Posterior cingulate gyrus (tissue), 11 donors: ENCODE measurements around the gene PPP1R9B.

Experiments used
- DNase-seq, 10 donors: peaks; one replicate each; pipeline versions ENCODE4 v3.0.0 to v3.0.0-alpha.2; 2020 to 2021; ENCODE audit warnings: mixed read lengths in 3 of 10
- intact Hi-C: fragments of 100-400 bp; cut with DNase I; formaldehyde crosslinking; loops from one replicate; pipeline ENCODE4 v1.15.1; 2023

PPP1R9B gene

DNA sequence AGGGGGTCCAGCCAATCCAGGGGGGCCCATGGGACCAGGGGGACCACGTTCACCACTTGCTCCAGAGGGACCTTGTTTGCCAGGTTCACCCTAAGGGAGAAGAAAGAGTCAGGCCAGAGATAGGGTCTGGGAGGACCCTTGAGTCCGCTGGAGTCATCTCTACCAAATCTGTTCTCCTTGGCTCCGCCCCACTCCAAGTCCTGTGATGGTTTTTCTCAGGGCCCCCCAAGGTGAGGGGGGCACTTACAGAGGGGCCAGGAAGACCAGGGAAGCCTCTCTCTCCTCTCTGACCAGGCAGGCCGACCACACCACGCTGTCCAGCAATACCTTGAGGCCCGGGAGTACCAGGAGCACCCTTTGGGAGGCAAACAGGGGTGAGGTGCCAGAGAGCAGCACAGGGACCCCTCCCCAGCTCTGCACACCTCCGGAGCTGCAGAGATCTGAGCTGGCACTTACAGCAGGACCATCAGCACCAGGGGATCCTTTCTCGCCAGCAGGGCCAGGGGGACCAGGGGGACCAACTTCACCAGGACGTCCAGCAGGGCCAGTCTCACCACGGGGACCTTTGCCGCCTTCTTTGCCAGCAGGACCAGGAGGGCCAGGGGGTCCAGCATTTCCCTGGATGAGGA, 38.6 kb upstream of the PPP1R9B start:
- intact Hi-C loops, result no loop called here
- no peak for DNase-seq

DNA sequence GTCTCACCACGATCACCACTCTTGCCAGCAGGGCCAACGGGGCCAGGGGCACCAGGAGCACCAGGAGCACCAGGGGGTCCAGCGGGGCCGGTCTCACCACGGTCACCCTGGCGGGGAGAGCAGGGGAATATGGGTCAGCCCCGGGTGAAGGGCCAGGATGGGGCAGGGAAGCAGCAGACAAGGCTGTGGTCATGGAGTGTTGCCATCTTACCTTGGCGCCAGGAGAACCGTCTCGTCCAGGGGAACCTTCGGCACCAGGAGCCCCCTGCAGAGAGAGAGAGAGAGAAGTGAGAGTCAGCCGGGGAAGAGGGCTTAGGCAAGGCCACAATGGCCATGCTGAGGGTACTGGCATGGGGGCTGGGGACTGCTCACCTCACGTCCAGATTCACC, 38.0 kb upstream of the PPP1R9B start:
- intact Hi-C loops, result no loop called here
- DNase-seq, result no peak

DNA sequence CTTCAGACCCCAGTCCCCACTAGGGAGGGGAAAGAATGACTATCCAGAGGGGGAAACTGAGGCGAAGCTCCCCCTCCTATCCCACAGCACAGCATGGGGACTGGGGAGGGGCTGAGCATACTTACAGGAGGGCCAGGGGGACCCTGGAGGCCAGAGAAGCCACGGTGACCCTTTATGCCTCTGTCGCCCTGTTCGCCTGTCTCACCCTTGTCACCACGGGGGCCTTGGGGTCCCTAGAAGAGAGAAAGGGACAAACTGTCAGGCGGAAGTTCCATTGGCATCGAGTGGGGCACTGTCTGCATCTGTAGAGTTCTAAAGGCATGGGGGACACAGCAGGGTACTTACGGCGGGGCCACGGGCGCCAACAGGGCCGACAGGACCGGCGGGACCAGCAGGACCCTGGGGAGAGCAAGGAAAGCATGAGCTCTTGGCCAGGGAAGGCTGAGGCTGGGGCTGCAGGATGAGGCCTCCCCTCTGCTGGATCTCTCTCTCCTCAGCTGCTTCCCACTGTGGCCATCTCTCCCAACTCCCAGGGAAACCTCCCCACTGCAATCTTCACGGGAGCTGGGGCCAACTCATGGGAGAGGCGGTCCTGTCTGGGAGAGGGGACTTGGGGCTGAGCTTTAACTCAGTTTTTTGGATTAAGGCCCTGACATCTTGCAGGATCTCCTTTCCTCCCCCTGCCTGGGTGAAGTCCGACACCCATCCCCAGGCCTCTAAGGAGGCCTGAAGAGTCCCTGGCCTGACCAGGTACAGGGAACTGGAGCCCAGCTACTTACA, 37.5 kb upstream of the PPP1R9B start:
- DNase-seq, result no peak
- intact Hi-C loops, result no loop called here

GRCh38 chr17:50187394-50187725, 36.9 kb upstream of the PPP1R9B start:
- intact Hi-C loops, result no loop called here
- no peak for DNase-seq

GRCh38 chr17:50186661-50187393, 36.4 kb upstream of the PPP1R9B start:
- peak in 1 of 10 donors; percentile 66 for DNase-seq
- intact Hi-C loops, result no loop called here

DNA sequence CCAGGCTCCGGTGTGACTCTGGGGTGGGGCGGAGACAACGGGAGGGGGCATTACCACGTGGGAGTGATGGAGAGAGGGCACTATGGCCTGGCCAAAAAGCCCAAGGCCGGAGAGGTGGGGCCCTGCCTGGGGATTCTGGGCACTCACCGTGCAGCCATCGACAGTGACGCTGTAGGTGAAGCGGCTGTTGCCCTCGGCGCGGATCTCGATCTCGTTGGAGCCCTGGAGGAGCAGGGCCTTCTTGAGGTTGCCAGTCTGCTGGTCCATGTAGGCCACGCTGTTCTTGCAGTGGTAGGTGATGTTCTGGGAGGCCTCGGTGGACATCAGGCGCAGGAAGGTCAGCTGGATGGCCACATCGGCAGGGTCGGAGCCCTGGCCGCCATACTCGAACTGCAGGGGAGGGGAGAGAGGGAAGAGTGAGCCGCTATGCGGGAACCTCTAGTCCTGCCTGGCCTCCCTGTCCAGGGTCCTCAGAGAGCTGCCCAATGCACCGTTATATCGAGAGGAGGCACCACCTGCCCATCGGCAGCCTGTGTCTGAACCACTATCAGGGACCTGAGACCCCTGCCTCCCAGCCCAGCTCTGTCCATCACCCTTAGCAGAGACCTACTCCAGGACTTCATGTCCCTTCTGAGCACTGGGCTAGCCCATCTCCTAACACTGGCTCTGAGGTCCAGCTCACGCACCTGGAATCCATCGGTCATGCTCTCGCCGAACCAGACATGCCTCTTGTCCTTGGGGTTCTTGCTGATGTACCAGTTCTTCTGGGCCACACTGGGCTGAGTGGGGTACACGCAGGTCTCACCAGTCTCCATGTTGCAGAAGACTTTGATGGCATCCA, 35.4 kb upstream of the PPP1R9B start:
- intact Hi-C loops, result no loop called here
- DNase-seq, result no peak

- intact Hi-C loops, result no loop called here
- peak in 5 of 10 donors; percentile 28 to 83 (median 53) for DNase-seq
These were observed 34.3 kb upstream of the PPP1R9B start for GRCh38 chr17:50184611-50185398.

GRCh38 chr17:50184064-50184463, 33.6 kb upstream of the PPP1R9B start:
- peak in 1 of 10 donors; percentile 59 for DNase-seq
- intact Hi-C loops, result no loop called here

DNA sequence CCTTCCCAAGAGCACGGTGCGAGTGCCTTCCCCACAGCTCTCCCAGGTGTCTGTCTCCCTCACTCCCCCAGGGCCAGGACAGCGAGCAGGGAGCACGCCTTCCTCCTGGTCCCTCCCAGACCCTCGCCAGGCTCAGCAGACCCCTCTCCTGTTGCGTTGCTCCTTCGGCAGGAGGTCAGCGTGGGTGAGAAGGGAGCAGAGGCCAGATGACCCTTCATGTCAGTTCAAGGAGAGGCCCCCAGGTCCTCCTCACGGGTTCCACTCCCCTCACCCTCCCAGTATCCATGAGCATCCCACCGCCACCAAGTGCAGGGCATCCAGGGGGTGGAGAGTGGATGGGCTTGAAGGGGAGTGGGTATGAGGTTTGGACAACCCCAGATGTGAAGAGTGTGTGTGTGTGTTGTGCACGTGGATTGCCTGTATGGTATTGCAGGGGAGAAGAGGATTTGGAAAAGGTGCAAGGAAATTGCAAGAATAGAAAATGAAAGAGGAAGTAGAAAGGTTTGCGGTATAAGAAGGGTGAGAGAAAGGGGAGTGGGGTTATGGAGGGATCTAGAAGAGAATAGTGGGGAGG, 33.0 kb upstream of the PPP1R9B start:
- DNase-seq, result peak in 1 of 10 donors; percentile 66
- intact Hi-C loops, result no loop called here

DNA sequence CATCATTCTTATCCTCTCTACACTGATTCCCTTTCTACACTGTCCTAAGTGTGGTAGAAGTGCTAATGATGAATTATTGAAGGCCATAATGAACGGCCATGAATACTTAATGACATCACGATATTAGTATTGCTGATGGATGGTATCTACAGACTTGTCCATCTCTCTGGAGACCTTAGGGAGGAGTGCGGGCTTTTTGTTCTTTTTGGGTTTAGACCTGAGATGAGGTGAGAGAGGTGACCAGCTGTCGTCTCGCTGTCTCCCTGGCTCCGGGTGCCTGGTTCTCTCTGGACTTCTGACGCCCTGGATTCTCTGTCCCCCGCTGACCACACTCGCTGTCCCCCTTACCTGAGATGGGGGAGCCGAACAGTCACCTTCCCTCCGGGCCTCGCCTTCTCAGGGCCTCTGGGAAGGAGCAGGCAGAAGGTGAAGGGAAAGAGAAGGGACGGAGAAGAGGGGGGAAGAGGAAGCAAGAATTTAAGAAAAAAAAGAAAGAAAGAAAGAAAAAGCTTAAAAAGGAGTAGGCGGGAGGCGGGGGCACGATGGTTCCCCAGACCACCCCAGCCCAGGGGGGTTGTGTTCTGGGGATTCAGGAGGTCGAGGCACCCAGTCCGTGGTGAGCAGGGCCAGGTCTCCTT, 32.4 kb upstream of the PPP1R9B start:
- intact Hi-C loops, result no loop called here
- DNase-seq, result peak in 1 of 10 donors; percentile 59

- intact Hi-C loops, result no loop called here
- DNase-seq, result peak in 2 of 10 donors; percentile 54 to 72
These were observed 31.4 kb upstream of the PPP1R9B start for GRCh38 chr17:50181591-50182560.

GRCh38 chr17:50181144-50181543, 30.7 kb upstream of the PPP1R9B start:
- intact Hi-C loops, result no loop called here
- peak in 8 of 10 donors; percentile 48 to 95 (median 82) for DNase-seq

- peak in 2 of 10 donors; percentile 73 to 77 for DNase-seq
- intact Hi-C loops, result no loop called here
These were observed 30.1 kb upstream of the PPP1R9B start for GRCh38 chr17:50180620-50181019.

- intact Hi-C loops, result no loop called here
- peak in 2 of 10 donors; percentile 29 to 55 for DNase-seq
These were observed 29.6 kb upstream of the PPP1R9B start for GRCh38 chr17:50180111-50180510.

- intact Hi-C loops, result no loop called here
- peak in 5 of 10 donors; percentile 20 to 85 (median 73) for DNase-seq
These were observed 27.7 kb upstream of the PPP1R9B start for GRCh38 chr17:50177983-50178834.

DNA sequence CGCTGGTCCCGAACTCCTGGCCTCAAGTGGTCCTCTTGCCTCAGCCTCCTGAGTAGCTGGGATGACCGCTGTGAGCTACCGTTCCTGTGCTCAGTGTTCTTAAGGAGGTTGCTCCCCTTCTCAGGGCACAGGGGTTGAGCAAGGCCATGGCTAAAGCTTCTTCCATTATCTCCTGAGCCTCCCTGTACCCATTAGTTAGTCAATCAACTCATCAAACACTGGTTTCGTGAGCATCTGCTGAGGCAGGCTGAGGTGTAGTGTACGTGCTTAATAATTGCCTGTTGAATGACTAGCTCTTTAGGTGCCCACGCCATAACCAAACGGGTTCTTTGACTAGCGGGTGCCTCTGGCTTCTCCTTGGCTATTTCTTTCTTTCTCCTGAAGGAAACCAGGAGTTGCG, 27.0 kb upstream of the PPP1R9B start:
- peak in 3 of 10 donors; percentile 3 to 20 (median 11) for DNase-seq
- intact Hi-C loops, result no loop called here
